ENCODE results near the gene DNAJB6. TPM values are rescaled to one million over a fixed set of nuclear protein-coding genes. Genes with fewer than 3 reads are reported as not detected.

DNAJB6 gene
- total RNA-seq, 4 donors from 2014 or later = 82.5 to 149 (median 94.7) TPM

GRCh38 chr7:157373493-157373892 is 36.7 kb downstream of the DNAJB6 start:
- no peak for ATAC-seq (ENCODE audit: low FRiP score)
- DNase-seq (ENCODE audit: low spot score) = no peak
- TF ChIP-seq, protein P1, sequence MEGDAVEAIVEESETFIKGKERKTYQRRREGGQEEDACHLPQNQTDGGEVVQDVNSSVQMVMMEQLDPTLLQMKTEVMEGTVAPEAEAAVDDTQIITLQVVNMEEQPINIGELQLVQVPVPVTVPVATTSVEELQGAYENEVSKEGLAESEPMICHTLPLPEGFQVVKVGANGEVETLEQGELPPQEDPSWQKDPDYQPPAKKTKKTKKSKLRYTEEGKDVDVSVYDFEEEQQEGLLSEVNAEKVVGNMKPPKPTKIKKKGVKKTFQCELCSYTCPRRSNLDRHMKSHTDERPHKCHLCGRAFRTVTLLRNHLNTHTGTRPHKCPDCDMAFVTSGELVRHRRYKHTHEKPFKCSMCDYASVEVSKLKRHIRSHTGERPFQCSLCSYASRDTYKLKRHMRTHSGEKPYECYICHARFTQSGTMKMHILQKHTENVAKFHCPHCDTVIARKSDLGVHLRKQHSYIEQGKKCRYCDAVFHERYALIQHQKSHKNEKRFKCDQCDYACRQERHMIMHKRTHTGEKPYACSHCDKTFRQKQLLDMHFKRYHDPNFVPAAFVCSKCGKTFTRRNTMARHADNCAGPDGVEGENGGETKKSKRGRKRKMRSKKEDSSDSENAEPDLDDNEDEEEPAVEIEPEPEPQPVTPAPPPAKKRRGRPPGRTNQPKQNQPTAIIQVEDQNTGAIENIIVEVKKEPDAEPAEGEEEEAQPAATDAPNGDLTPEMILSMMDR (IDR thresholded peaks at IDR 0.05) = no peak

DNA sequence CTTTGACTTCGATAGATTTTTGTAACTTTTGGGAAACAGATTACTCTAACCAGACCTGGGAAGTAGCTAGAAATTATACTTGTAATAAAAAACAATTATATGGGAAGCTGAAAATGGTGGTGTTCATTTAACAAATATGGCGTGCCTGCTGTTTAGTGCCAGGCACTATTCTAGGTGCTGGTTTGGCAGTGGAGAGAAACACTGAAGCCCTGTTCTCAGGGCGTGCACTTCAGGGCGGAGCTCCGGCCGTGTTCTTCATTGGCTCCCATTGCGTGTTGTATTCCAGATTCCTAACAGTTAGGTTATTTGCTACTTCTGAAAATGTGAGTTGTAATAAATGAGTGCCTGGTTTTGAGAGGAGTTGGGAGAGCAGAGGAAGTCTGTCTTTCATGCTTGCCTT is 38.6 kb downstream of the DNAJB6 start:
- DNase-seq (ENCODE audit: low spot score) (no peak), ATAC-seq (ENCODE audit: low FRiP score) (no peak)
- TF ChIP-seq, protein P1 (IDR thresholded peaks at IDR 0.05) = no peak

DNA sequence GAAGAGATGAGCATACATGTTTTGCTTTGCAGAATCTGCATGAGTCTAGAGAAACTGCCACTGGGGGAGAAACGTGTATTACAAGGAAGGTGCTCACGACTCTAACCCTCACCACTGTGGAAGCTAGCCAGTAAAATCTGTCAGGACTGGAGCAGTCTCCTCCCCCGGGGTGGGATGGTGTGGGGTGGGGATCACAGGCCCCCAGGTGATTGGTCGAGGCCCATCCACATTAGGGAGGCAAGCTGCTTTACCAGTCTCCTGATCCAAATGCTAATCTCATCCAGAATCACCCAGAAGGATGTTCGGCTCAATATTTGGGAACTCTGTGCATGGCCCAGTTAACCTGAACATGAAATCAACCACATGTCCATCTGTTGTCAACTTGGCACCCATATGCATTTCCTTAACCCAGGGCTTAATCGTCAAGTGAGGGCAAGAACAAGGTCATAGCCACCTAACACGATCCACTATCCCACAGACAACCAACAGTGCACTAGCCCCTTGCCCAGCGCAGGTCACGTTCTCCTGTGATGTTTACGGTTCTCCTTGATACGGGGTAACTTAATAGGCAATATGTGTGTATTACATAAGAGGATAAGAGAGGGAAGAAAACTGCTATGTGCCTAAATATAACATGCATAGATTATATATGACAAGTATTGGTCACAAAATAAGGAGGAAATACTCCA is 40.8 kb downstream of the DNAJB6 start:
- TF ChIP-seq, protein P1 (IDR thresholded peaks at IDR 0.05) = no peak
- no peak for DNase-seq (ENCODE audit: low spot score)
- no peak for ATAC-seq (ENCODE audit: low FRiP score)

- TF ChIP-seq, protein P1 (IDR thresholded peaks at IDR 0.05) = no peak
- ATAC-seq (ENCODE audit: low FRiP score) (no peak), DNase-seq (ENCODE audit: low spot score) (no peak)
These were observed 41.6 kb downstream of the DNAJB6 start for GRCh38 chr7:157378390-157378789.

- TF ChIP-seq, protein P1 (IDR thresholded peaks at IDR 0.05) = no peak
- ATAC-seq (ENCODE audit: low FRiP score) = no peak
- no peak for DNase-seq (ENCODE audit: low spot score)
These were observed 42.7 kb downstream of the DNAJB6 start for GRCh38 chr7:157379493-157379892.

DNA sequence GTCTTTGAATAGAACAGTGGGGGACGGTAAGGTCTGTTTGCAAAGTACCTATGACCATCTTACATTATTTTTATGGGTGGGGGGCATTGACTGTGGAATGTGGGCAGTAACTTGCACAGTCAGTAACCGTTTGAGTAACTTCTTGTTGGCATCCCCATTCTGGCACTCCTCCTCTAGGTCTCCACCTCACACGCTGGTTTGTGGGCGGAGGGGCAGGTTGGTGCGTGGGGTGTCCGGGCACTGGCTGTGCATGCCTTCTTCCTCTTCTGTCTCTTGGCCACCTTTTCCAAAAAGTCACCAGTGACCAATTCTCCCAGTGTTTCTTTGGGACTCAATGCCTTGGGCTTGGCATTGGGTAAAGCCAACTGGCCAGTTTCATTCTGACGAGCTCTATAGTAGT is 43.6 kb downstream of the DNAJB6 start:
- ATAC-seq (ENCODE audit: low FRiP score) (no peak), DNase-seq (ENCODE audit: low spot score) (no peak)
- TF ChIP-seq, protein P1 (IDR thresholded peaks at IDR 0.05) = no peak

GRCh38 chr7:157383868-157384267 is 47.1 kb downstream of the DNAJB6 start:
- TF ChIP-seq, protein P1 (IDR thresholded peaks at IDR 0.05) = no peak
- DNase-seq (ENCODE audit: low spot score) (no peak), ATAC-seq (ENCODE audit: low FRiP score) (no peak)
